Endothelial cell of umbilical vein (primary cell): Measurements from ENCODE around the gene DHDH. TPM values are rescaled to one million over a fixed set of nuclear protein-coding genes. Genes with fewer than 3 reads are reported as not detected.

Source experiments
- BruUV-seq: library from RNA; stranded (reverse); fragments of 400-500 nt; replicated peaks from 2 replicates; lab custom pipeline; 2021; lab: Mats Ljungman, UMichigan
- CTCF ChIA-PET: fragments of 300-600, 350-600 bp; sonication (Branson Sonifier 250); formaldehyde crosslinking; loops from one replicate; lab custom pipeline; 2021; ENCODE audit warnings: antibody characterized with exemption, inconsistent platforms; lab: Charles Lee
- POLR2A ChIA-PET: fragments of 300-600, 350-600 bp; sonication (Branson Sonifier 250); formaldehyde crosslinking; loops from one replicate; lab custom pipeline; 2021; ENCODE audit warnings: antibody characterized with exemption, inconsistent platforms; lab: Charles Lee
- DNase-seq: peaks from one replicate; pipeline ENCODE4 v3.0.0-alpha.2; 2011; ENCODE audit warnings: low read depth, low spot score
- FAIRE-seq: peaks from 2 replicates; lab custom pipeline; 2011; peaks lifted over from hg19 to GRCh38; lab: Jason Lieb, UNC
- H2AFZ ChIP-seq: 2 replicates; pipeline ENCODE4 v1.6.0; 2012; ENCODE audit warnings: low read depth, low read length, control low read depth, inconsistent platforms
- H3K27ac ChIP-seq: 2 replicates; pipeline ENCODE4 v1.5.1; 2011; ENCODE audit warnings: low read depth, mild to moderate bottlenecking, control low read depth, low read length, moderate library complexity; ENCODE audit not compliant: insufficient read depth
- H3K27me3 ChIP-seq, 2 experiments: 2 replicates each; pipeline versions ENCODE4 v1.6.0 to v1.6.1; 2011; ENCODE audit warnings: low read length in 2 of 2, mixed read lengths in 1 of 2; ENCODE audit not compliant: control insufficient read depth in 2 of 2, insufficient read depth in 2 of 2
- H3K36me3 ChIP-seq, 2 experiments: 2 replicates in 1 of 2; 3 replicates in 1 of 2; pipeline ENCODE4 v1.5.1; 2011; ENCODE audit warnings: low read length in 2 of 2, mild to moderate bottlenecking in 1 of 2, moderate library complexity in 1 of 2; ENCODE audit not compliant: control insufficient read depth in 2 of 2, insufficient read depth in 2 of 2; ENCODE audit errors: extremely low read depth in 1 of 2
- H3K4me1 ChIP-seq: 3 replicates; pipeline ENCODE4 v1.5.1; 2011; ENCODE audit warnings: mild to moderate bottlenecking, low read length; ENCODE audit not compliant: control insufficient read depth, insufficient read depth; ENCODE audit errors: extremely low read depth
- H3K4me2 ChIP-seq: 2 replicates; pipeline ENCODE4 v1.6.1; 2011; ENCODE audit warnings: low read length, control low read depth, mixed read lengths; ENCODE audit not compliant: insufficient read depth
- H3K4me3 ChIP-seq, 3 experiments: fragments of 200-600 bp in 1 of 3; sonication (generic), shearing (Covaris generic) in 1 of 3; replicated peaks in 1 of 3; 2 replicates each; pipeline ENCODE4 v1.5.1; 2011 to 2016; ENCODE audit warnings: control low read depth in 3 of 3, low read length in 3 of 3, mild to moderate bottlenecking in 2 of 3, inconsistent platforms in 1 of 3, low read depth in 1 of 3, moderate library complexity in 1 of 3; ENCODE audit not compliant: insufficient read depth in 1 of 3
- H3K79me2 ChIP-seq: 2 replicates; pipeline ENCODE4 v1.6.0; 2012; ENCODE audit warnings: low read length, inconsistent platforms; ENCODE audit not compliant: control insufficient read depth, insufficient read depth
- H3K9ac ChIP-seq: replicated peaks from 2 replicates; pipeline ENCODE3; 2011; ENCODE audit warnings: low read length, control low read depth; ENCODE audit not compliant: insufficient read depth; ENCODE audit errors: extremely low read depth
- H3K9me1 ChIP-seq: replicated peaks from 3 replicates; pipeline ENCODE4 v1.6.0; 2011; ENCODE audit warnings: mild to moderate bottlenecking, low read length; ENCODE audit not compliant: control insufficient read depth, insufficient read depth; ENCODE audit errors: extremely low read depth
- H3K9me3 ChIP-seq: replicated peaks from 2 replicates; pipeline ENCODE4 v1.5.1; 2012; ENCODE audit warnings: low read length, inconsistent platforms; ENCODE audit not compliant: control insufficient read depth, insufficient read depth
- H4K20me1 ChIP-seq: replicated peaks from 2 replicates; pipeline ENCODE3; 2011; ENCODE audit warnings: mild to moderate bottlenecking, low read length; ENCODE audit not compliant: control insufficient read depth, insufficient read depth; ENCODE audit errors: extremely low read depth
- CTCF ChIP-seq, 2 donors: IDR thresholded peaks; 1 replicate in 1 of 2; 2 replicates in 1 of 2; pipeline ENCODE4 v1.5.1; 2011; ENCODE audit warnings: low read length in 2 of 2, mild to moderate bottlenecking in 2 of 2, moderate library complexity in 2 of 2, control low read depth in 1 of 2, inconsistent platforms in 1 of 2, low read depth in 1 of 2; ENCODE audit not compliant: insufficient read depth in 1 of 2; ENCODE audit errors: extremely low read depth in 1 of 2
- EZH2 ChIP-seq: IDR thresholded peaks from 2 replicates; pipeline ENCODE4 v1.6.1; 2012; ENCODE audit warnings: borderline replicate concordance, low read depth, mild to moderate bottlenecking, moderate library complexity, low read length, inconsistent platforms; ENCODE audit not compliant: severe bottlenecking
- FOS ChIP-seq: IDR thresholded peaks from 2 replicates; pipeline ENCODE4 v1.6.1; 2011; ENCODE audit warnings: mild to moderate bottlenecking, low read length, moderate library complexity, borderline replicate concordance; ENCODE audit not compliant: insufficient read depth
- GATA2 ChIP-seq: IDR thresholded peaks from 2 replicates; pipeline ENCODE4 v1.7.0; 2011; ENCODE audit warnings: low read depth, mild to moderate bottlenecking, moderate library complexity, mixed read lengths, low read length; ENCODE audit not compliant: insufficient read length, insufficient read depth
- JUN ChIP-seq: IDR thresholded peaks from 2 replicates; pipeline ENCODE4 v1.6.1; 2011; ENCODE audit warnings: borderline replicate concordance, low read depth; ENCODE audit not compliant: insufficient read length, insufficient read depth
- MAX ChIP-seq: IDR thresholded peaks from 2 replicates; pipeline ENCODE4 v1.6.1; 2011; ENCODE audit not compliant: insufficient read depth, insufficient read length
- MYC ChIP-seq: IDR thresholded peaks from one replicate; pipeline ENCODE4 v1.6.1; 2011; ENCODE audit warnings: mild to moderate bottlenecking, low read depth, low read length
- POLR2A ChIP-seq: IDR thresholded peaks from 2 replicates; pipeline ENCODE4 v1.6.1; 2012; ENCODE audit warnings: low read depth, mild to moderate bottlenecking, control low read depth, low read length
- POLR2AphosphoS5 ChIP-seq: IDR thresholded peaks from 2 replicates; pipeline ENCODE4 v1.6.1; 2012; ENCODE audit warnings: low read depth, mild to moderate bottlenecking, control low read depth, low read length, moderate library complexity; ENCODE audit not compliant: insufficient read depth
- dilution Hi-C: fragments of 300-500 bp; cut with MboI; formaldehyde crosslinking; loops from one replicate; pipeline ENCODE4 v1.15.0; 2019; ENCODE audit warnings: low sequenced_read_pairs; ENCODE audit not compliant: extremely low pct_ligation_motif_present
- intact Hi-C: fragments of 100-400 bp; cut with micrococcal nuclease; formaldehyde crosslinking; loops from one replicate; pipeline ENCODE4 v1.10.0; 2022
- polyA plus RNA-seq, 4 experiments: library from polyadenylated mRNA; depleted of rRNA in 3 of 4; stranded (reverse) in 3 of 4; unstranded in 1 of 4; fragments of >200 nt; gene quantifications; 2 replicates each; pipeline versions ENCODE4 v1.2.1 to v1.2.3, GENCODE V29; 2011 to 2012; ENCODE audit warnings: missing spikeins in 1 of 4
- total RNA-seq: library from RNA; stranded (reverse); gene quantifications from 2 replicates; pipeline ENCODE4 v1.2.3, GENCODE V29; 2021

DHDH gene
- total and polyA plus RNA-seq, 2 donors (not counting 3 experiments of a cell fraction or from before 2014, with no cell fraction given), result not detected

- H3K4me2 ChIP-seq, result no peak overlapping the region
- no peaks in the 10 kb centered on the region for H3K79me2 ChIP-seq
- no peak overlapping the region for H2AFZ ChIP-seq
- H3K9me1 ChIP-seq, result no peaks in the 10 kb centered on the region
- ChIA-PET CTCF (no interaction called here), POLR2A (no interaction called here)
- no peak overlapping the region for H3K4me3 ChIP-seq
- dilution Hi-C loops (no loop called here), intact Hi-C loops (no loop called here)
- H3K4me1 ChIP-seq, result peaks cover 9% of the 10 kb centered on the region
- TF ChIP-seq CTCF (IDR thresholded peaks at IDR 0.05; ENCODE audit: extremely low read depth in 1 of 2, insufficient read depth in 1 of 2, low read depth in 1 of 2, low read length in 2 of 2) (no peak), FOS (no peak), MYC (no peak), MAX (no peak), GATA2 (no peak), EZH2 (no peak), POLR2A (no peak), JUN (no peak), POLR2AphosphoS5 (no peak)
- H3K27me3 ChIP-seq, result peaks cover 2 to 8% of the 10 kb centered on the region in 2 experiments
- H3K9ac ChIP-seq, result no peak overlapping the region
- H3K36me3 ChIP-seq, result no peaks in the 10 kb centered on the region
- FAIRE-seq (no peak), DNase-seq (no peak)
- no peaks in the 10 kb centered on the region for H3K9me3 ChIP-seq
- no peak overlapping the region for H3K27ac ChIP-seq
- H4K20me1 ChIP-seq, result no peaks in the 10 kb centered on the region
- no TSS peak for BruUV-seq
Observed at GRCh38 chr19:48934837-48935236, 1.3 kb downstream of the DHDH start.
